Adrenal gland (tissue), 5 donors: ENCODE data around the gene BORCS8.

Source experiments
- CTCF ChIP-seq, 6 experiments: fragments of 450-650 bp in 4 of 6; fragments of 200-600 bp in 2 of 6; sonication (generic) in 1 of 6; IDR thresholded peaks; 1 replicate in 5 of 6; 2 replicates in 1 of 6; pipeline versions ENCODE4 v1.5.1 to v1.8.0; 2016 to 2021; ENCODE audit warnings: antibody characterized with exemption in 6 of 6, mild to moderate bottlenecking in 2 of 6, moderate library complexity in 1 of 6
- POLR2A ChIP-seq, 2 donors: fragments of 450-650 bp; IDR thresholded peaks; one replicate each; pipeline ENCODE4 v1.6.1; 2017; ENCODE audit warnings: antibody characterized with exemption in 2 of 2, mild to moderate bottlenecking in 2 of 2, moderate library complexity in 1 of 2
- donor health status: DM: no; HTN: no; CAD: no.

GRCh38 chr19:19232261-19232721, 40.3 kb upstream of the BORCS8 start:
- TF ChIP-seq CTCF (IDR thresholded peaks at IDR 0.05) (no peak), POLR2A (IDR thresholded peaks at IDR 0.05) (no peak)
